ENCODE results near the gene YKT6. TPM values are rescaled to one million over a fixed set of nuclear protein-coding genes. Genes with fewer than 3 reads are reported as not detected.

YKT6 gene
- total and polyA plus RNA-seq, 2 experiments from 2014 or later, result 33.5 to 114 TPM

- DNase-seq (ENCODE audit: low spot score) (no peak), ATAC-seq (no peak)
- Mint-ChIP-seq H3K27me3 (ENCODE audit: insufficient read depth, low read depth, poor library complexity) (peaks cover 14% of the 10 kb centered on the region), H3K36me3 (ENCODE audit: low read depth) (no peaks in the 10 kb centered on the region), H3K4me1 (no peaks in the 10 kb centered on the region), H3K4me3 (no peak overlapping the region), H3K27ac (no peak overlapping the region), H3K9me3 (peaks cover 8% of the 10 kb centered on the region)
- Histone ChIP-seq H3K9me2 (ENCODE audit: insufficient read depth) (no peaks in the 10 kb centered on the region), H3K27me3 (ENCODE audit: insufficient read depth) (no peaks in the 10 kb centered on the region), H3K4me2 (no peak overlapping the region), H4K20me1 (replicated peaks; ENCODE audit: insufficient read depth) (no peaks in the 10 kb centered on the region), H3K4me3 (no peak overlapping the region), H3F3A (replicated peaks; ENCODE audit: low read depth) (no peaks in the 10 kb centered on the region), H2AFZ (no peak overlapping the region), H3K27ac (ENCODE audit: low read depth) (no peak overlapping the region), H3K36me3 (ENCODE audit: insufficient read depth) (no peaks in the 10 kb centered on the region), H3K79me2 (replicated peaks; ENCODE audit: insufficient read depth) (no peaks in the 10 kb centered on the region), H3K4me1 (ENCODE audit: insufficient read depth) (no peaks in the 10 kb centered on the region)
- no peak for TF ChIP-seq EZH2phosphoT487 (IDR thresholded peaks at IDR 0.05; ENCODE audit: unreplicated experiment)
- no peak for TF ChIP-seq CREB1 (CRISPR knock-in tag; IDR thresholded peaks at IDR 0.05; ENCODE audit: low read depth)
- TF ChIP-seq STAT1 (IDR thresholded peaks at IDR 0.05; ENCODE audit: unreplicated experiment), result no peak
- TF ChIP-seq CTCF (conservative IDR thresholded peaks at IDR 0.05; ENCODE audit: low read depth in 2 of 2), result no peak
- no peak for TF ChIP-seq ZNF462 (CRISPR knock-in tag; IDR thresholded peaks at IDR 0.05)
- TF ChIP-seq NANOG (IDR thresholded peaks at IDR 0.05; ENCODE audit: borderline replicate concordance), result no peak
- TF ChIP-seq ETS1 (IDR thresholded peaks at IDR 0.05), result no peak
- TF ChIP-seq JUNB (IDR thresholded peaks at IDR 0.05; ENCODE audit: unreplicated experiment), result no peak
Measured at GRCh38 chr7:44251881-44252280, 51.1 kb downstream of the YKT6 start.
